ENCODE measurements around the gene CLDND2.

DNA sequence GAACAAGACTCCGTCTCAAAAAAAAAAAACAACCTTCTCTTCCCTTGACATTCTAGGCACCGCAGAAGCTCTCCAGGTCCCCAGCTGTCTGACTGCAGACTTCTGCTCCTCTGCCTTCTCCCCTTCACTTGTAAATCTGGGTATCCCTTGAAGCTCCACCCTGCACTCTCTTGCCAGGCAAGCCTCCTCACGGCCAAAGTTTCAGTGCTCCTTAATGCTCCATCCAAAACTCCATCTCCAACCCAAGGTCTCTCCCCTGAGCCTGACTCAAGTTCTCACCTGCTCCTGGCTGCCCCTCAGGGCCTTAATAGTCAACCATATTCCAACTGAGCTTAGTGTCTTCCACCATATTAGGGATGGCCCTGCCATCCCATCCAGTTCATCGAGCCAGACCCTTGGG, 1.4 kb upstream of the CLDND2 start:
- TF ChIP-seq, protein P1, sequence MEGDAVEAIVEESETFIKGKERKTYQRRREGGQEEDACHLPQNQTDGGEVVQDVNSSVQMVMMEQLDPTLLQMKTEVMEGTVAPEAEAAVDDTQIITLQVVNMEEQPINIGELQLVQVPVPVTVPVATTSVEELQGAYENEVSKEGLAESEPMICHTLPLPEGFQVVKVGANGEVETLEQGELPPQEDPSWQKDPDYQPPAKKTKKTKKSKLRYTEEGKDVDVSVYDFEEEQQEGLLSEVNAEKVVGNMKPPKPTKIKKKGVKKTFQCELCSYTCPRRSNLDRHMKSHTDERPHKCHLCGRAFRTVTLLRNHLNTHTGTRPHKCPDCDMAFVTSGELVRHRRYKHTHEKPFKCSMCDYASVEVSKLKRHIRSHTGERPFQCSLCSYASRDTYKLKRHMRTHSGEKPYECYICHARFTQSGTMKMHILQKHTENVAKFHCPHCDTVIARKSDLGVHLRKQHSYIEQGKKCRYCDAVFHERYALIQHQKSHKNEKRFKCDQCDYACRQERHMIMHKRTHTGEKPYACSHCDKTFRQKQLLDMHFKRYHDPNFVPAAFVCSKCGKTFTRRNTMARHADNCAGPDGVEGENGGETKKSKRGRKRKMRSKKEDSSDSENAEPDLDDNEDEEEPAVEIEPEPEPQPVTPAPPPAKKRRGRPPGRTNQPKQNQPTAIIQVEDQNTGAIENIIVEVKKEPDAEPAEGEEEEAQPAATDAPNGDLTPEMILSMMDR (IDR thresholded peaks at IDR 0.05): no peak
- TF ChIP-seq POLR2A (IDR thresholded peaks at IDR 0.05): no peak
